Measurements from ENCODE around the gene SLC13A1. TPM values are rescaled to one million over a fixed set of nuclear protein-coding genes. Genes with fewer than 3 reads are reported as not detected.

SLC13A1 gene
- total and polyA plus RNA-seq, 11 donors, result not detected

DNA sequence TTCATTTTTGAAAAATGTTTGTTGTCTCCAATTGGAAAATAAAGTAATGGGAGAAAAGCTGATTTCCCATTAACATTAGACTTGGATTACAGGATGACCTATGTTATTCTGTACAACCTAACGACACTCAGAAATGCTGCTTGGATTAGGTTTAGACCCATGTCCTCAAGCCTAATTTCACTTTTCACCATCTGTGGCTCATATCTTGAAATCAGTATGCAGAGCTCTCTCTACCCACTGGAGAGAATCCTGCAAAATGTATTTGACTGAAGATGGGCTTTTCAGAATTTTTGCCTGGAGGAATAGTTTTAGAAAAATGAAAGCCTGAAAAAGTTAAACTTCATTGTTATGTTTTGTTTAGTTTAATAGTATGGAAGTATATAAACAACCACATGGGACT, 63.8 kb downstream of the SLC13A1 start:
- Histone ChIP-seq H3K9me3 (no peaks in the 10 kb centered on the region), H3K4me3 (no peak overlapping the region), H3K36me3 (no peaks in the 10 kb centered on the region), H3K4me1 (no peaks in the 10 kb centered on the region), H3K27ac (no peak overlapping the region), H3K27me3 (no peaks in the 10 kb centered on the region)
- 78 to 89% (median 87%) methylated on average over 1 of the region's 1 CpG for WGBS, 4 donors
- ATAC-seq (no peak), DNase-seq (no peak)
- intact Hi-C loops (cut with DNase I), result no loop called here
- no peak for TF ChIP-seq POLR2A (IDR thresholded peaks at IDR 0.05)
- TF ChIP-seq, protein P1, sequence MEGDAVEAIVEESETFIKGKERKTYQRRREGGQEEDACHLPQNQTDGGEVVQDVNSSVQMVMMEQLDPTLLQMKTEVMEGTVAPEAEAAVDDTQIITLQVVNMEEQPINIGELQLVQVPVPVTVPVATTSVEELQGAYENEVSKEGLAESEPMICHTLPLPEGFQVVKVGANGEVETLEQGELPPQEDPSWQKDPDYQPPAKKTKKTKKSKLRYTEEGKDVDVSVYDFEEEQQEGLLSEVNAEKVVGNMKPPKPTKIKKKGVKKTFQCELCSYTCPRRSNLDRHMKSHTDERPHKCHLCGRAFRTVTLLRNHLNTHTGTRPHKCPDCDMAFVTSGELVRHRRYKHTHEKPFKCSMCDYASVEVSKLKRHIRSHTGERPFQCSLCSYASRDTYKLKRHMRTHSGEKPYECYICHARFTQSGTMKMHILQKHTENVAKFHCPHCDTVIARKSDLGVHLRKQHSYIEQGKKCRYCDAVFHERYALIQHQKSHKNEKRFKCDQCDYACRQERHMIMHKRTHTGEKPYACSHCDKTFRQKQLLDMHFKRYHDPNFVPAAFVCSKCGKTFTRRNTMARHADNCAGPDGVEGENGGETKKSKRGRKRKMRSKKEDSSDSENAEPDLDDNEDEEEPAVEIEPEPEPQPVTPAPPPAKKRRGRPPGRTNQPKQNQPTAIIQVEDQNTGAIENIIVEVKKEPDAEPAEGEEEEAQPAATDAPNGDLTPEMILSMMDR (IDR thresholded peaks at IDR 0.05), result no peak

DNA sequence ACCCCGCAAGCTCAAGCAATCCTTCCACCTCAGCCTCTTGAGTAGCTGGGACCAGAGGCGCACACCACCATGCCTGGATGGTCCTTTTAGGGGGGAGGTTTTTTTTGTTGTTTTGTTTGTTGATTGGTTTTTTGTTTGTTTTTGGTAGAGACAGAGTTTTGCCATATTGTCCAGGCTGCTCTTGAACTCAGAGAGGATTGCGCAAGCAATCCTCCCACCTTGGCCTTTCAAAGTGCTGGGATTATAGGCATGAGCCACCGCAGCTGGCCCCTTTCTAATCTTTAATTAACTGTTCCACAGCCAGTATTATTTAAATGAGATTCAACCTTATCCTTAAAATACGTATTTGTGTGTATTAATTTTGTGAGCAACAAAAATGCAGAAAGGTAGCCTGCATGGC, 65.8 kb downstream of the SLC13A1 start:
- H3K27me3 ChIP-seq, result no peaks in the 10 kb centered on the region
- intact Hi-C loops (cut with DNase I), result no loop called here
- no peaks in the 10 kb centered on the region for H3K9me3 ChIP-seq
- no peak overlapping the region for H3K4me3 ChIP-seq
- whole genome bisulfite sequencing, 4 donors, result 87 to 91% (median 89%) methylated on average over 5 of the region's 5 CpGs
- H3K36me3 ChIP-seq, result no peaks in the 10 kb centered on the region
- DNase-seq (no peak), ATAC-seq (no peak)
- H3K27ac ChIP-seq, result no peak overlapping the region
- H3K4me1 ChIP-seq, result no peaks in the 10 kb centered on the region
- no peak for TF ChIP-seq POLR2A (IDR thresholded peaks at IDR 0.05)
- TF ChIP-seq, protein P1 (IDR thresholded peaks at IDR 0.05), result no peak

DNA sequence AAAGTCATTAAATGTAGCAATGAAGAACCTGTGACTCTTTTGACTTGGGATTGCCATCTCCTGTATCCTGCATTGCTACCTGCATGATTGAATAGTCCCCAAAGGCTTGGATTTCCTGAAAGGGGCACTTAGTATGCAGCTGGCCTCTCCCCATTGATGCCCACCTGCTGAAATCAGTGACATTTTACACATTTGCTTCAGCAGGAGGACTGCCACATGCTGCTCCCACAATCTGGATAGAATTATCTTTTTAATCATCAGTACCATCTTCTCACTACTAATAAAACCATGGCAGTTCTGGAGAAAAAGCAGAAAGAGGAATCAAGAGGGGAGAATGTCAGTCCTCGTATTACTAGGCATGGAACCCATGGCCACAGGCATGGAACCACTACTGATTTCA, 67.8 kb downstream of the SLC13A1 start:
- TF ChIP-seq, protein P1 (IDR thresholded peaks at IDR 0.05), result no peak
- TF ChIP-seq POLR2A (IDR thresholded peaks at IDR 0.05), result no peak
- no peak for ATAC-seq
- no peak for DNase-seq
- Histone ChIP-seq H3K27ac (no peak overlapping the region), H3K36me3 (no peaks in the 10 kb centered on the region), H3K4me1 (no peaks in the 10 kb centered on the region), H3K27me3 (no peaks in the 10 kb centered on the region), H3K9me3 (no peaks in the 10 kb centered on the region), H3K4me3 (no peak overlapping the region)
- 83 to 94% (median 90%) methylated on average over 1 of the region's 1 CpG for WGBS, 4 donors
- intact Hi-C loops (cut with DNase I), result no loop called here

DNA sequence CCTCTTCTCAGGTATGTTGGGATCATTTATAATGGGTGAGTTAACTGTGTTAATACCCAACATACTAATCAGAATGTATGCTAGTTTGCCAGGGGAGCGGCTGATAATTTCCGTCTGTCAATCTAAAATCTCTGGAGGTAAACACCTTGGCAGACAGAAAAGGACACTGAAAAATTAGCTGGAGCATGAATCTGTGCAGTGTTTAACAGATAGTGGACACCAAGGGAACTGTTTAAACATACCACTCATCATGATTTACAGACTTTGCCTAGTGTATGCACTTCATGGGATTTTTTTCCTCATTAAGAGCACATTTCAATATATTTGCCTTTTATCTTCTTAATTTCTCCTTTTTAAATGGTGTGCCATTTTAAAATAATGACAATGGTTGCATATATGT, 68.2 kb downstream of the SLC13A1 start:
- Histone ChIP-seq H3K4me3 (no peak overlapping the region), H3K9me3 (no peaks in the 10 kb centered on the region), H3K27me3 (no peaks in the 10 kb centered on the region), H3K27ac (no peak overlapping the region), H3K4me1 (no peaks in the 10 kb centered on the region), H3K36me3 (no peaks in the 10 kb centered on the region)
- WGBS, 4 donors, result 56 to 78% (median 58%) methylated on average over 2 of the region's 2 CpGs
- intact Hi-C loops (cut with DNase I), result no loop called here
- TF ChIP-seq POLR2A (IDR thresholded peaks at IDR 0.05), result no peak
- TF ChIP-seq, protein P1 (IDR thresholded peaks at IDR 0.05), result no peak
- DNase-seq (no peak), ATAC-seq (no peak)
